Ascending aorta (tissue), 2 donors: ENCODE results near the gene MBOAT7. TPM values are rescaled to one million over a fixed set of nuclear protein-coding genes. Genes with fewer than 3 reads are reported as not detected.

ENCODE experiments used
- DNase-seq, 2 donors: peaks; one replicate each; pipeline ENCODE4 v3.0.0-alpha.2; 2019; ENCODE audit warnings: low spot score in 2 of 2
- H3K27ac ChIP-seq, 2 donors: fragments of 200-600 bp; sonication (generic); one replicate each; pipeline ENCODE4 v1.5.1; 2016 to 2017; ENCODE audit warnings: mild to moderate bottlenecking in 1 of 2
- H3K27me3 ChIP-seq: fragments of 200-600 bp; sonication (generic); one replicate; pipeline ENCODE4 v1.5.1; 2017
- H3K36me3 ChIP-seq, 2 donors: fragments of 200-600 bp; sonication (generic); one replicate each; pipeline ENCODE4 v1.5.1; 2016
- H3K4me1 ChIP-seq, 2 donors: fragments of 200-600 bp; sonication (generic); one replicate each; pipeline ENCODE4 v1.5.1; 2016 to 2017; ENCODE audit warnings: mild to moderate bottlenecking in 1 of 2
- H3K4me3 ChIP-seq, 2 donors: fragments of 200-600 bp; sonication (generic); one replicate each; pipeline ENCODE4 v1.5.1; 2016 to 2017; ENCODE audit warnings: mild to moderate bottlenecking in 1 of 2
- H3K9me3 ChIP-seq, 2 donors: fragments of 200-600 bp; sonication (generic); one replicate each; pipeline ENCODE4 v1.5.1; 2016
- CTCF ChIP-seq, 3 experiments: fragments of 200-600 bp in 2 of 3; fragments of 450-650 bp in 1 of 3; sonication (generic) in 2 of 3; IDR thresholded peaks; one replicate each; pipeline ENCODE4 v1.5.1; 2016 to 2019; ENCODE audit warnings: antibody characterized with exemption in 3 of 3, mild to moderate bottlenecking in 1 of 3, moderate library complexity in 1 of 3
- intact Hi-C: fragments of 100-400 bp; cut with DNase I; formaldehyde crosslinking; loops from one replicate; pipeline ENCODE4 v1.15.1; 2023
- total RNA-seq: library from RNA; depleted of rRNA; stranded (reverse); fragments of >200 nt; gene quantifications from one replicate; pipeline ENCODE4 v1.1.0, GENCODE V29; 2016

Gene MBOAT7
- total RNA-seq, 1 donor from 2014 or later = 56.1 TPM

- Histone ChIP-seq H3K4me1 (peaks cover 7 to 13% of the 10 kb centered on the region in 2 donors), H3K36me3 (peaks cover 20 to 26% of the 10 kb centered on the region in 2 donors), H3K4me3 (no peak overlapping the region), H3K9me3 (no peaks in the 10 kb centered on the region), H3K27me3 (no peaks in the 10 kb centered on the region), H3K27ac (no peak overlapping the region)
- intact Hi-C loops = no loop called here
- TF ChIP-seq CTCF (IDR thresholded peaks at IDR 0.05) = no peak
- DNase-seq = no peak
Measured at GRCh38 chr19:54211235-54211634, 21.9 kb upstream of the MBOAT7 start.

- peak; percentile 75 to 91 for DNase-seq
- TF ChIP-seq CTCF (IDR thresholded peaks at IDR 0.05) = no peak
- peak overlapping the region; percentile 71 to 75 for H3K27ac ChIP-seq
- H3K4me3 ChIP-seq = no peak overlapping the region
- H3K36me3 ChIP-seq = peaks cover 31 to 32% of the 10 kb centered on the region in 2 donors
- no peaks in the 10 kb centered on the region for H3K9me3 ChIP-seq
- intact Hi-C loops = no loop called here
- peaks cover 7 to 13% of the 10 kb centered on the region in 2 donors for H3K4me1 ChIP-seq
- no peaks in the 10 kb centered on the region for H3K27me3 ChIP-seq
Measured at GRCh38 chr19:54209811-54210494, 20.6 kb upstream of the MBOAT7 start.

- no peak for DNase-seq
- no peak overlapping the region for H3K4me3 ChIP-seq
- H3K27ac ChIP-seq = peak overlapping the region; percentile 71 to 75
- no peak for TF ChIP-seq CTCF (IDR thresholded peaks at IDR 0.05)
- intact Hi-C loops = no loop called here
- no peaks in the 10 kb centered on the region for H3K27me3 ChIP-seq
- H3K36me3 ChIP-seq = peaks cover 33 to 36% of the 10 kb centered on the region in 2 donors
- peaks cover 7 to 13% of the 10 kb centered on the region in 2 donors for H3K4me1 ChIP-seq
- no peaks in the 10 kb centered on the region for H3K9me3 ChIP-seq
Measured at GRCh38 chr19:54209058-54209810, 19.9 kb upstream of the MBOAT7 start.

DNA sequence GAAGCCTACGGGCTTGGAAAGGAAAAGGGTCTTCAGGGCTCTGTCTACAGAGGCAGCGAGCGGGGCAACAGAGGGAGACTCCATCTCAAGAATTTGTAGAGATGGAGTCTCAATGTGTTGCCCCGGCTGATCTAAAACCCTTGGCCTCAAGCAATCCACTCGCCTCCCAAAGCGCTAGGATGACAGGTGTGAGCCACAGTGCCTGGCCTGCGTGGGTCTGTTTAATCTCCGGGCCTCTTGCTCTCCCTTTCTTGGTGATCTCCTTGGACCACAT is 19.3 kb upstream of the MBOAT7 start:
- Histone ChIP-seq H3K27ac (peak overlapping the region; percentile 71 to 75), H3K4me3 (no peak overlapping the region), H3K9me3 (no peaks in the 10 kb centered on the region), H3K4me1 (peaks cover 7 to 14% of the 10 kb centered on the region in 2 donors), H3K36me3 (peaks cover 38 to 40% of the 10 kb centered on the region in 2 donors), H3K27me3 (no peaks in the 10 kb centered on the region)
- intact Hi-C loops = no loop called here
- DNase-seq = no peak
- no peak for TF ChIP-seq CTCF (IDR thresholded peaks at IDR 0.05)

DNA sequence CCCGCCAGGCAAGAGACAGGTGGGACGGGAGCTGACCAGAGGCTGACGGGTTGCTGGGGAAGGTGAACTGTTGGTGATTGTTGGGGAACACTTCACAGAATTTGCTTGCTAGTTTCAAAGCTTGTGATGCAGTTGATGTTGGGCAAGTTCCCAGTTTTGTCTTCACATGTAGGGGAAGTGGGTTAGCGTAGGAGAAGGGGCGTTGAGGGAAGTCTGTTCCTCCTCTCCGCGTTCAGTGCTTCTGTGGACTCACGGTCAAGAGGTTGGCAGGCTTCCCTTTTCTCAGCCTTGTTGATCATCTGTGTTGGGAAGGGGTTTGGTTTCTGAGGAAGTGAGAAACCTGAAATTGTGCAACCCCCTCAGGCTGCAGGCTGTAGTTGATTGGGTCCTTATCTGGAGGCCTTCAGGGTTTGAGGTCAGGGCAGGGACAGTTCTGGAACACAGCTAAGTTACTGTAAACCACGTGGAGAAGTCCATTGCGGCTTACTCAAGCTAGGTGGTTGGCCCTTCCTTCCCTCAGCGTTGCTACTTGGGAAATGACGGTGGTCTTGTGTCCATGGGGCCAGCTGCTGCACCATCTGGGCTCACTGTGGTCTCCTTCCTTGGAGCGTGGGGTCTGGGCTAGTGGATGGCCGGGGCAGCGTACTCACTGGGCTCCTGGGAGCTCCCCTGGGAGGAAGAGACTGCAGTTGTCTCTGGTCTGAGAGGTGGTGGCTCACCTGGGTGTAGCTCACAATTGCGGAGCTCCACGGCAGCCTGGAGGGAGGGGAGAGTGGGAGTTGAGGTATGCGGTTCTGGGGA is 18.8 kb upstream of the MBOAT7 start:
- no peak for TF ChIP-seq CTCF (IDR thresholded peaks at IDR 0.05)
- no peaks in the 10 kb centered on the region for H3K9me3 ChIP-seq
- peaks cover 7 to 18% of the 10 kb centered on the region in 2 donors for H3K4me1 ChIP-seq
- peak overlapping the region; percentile 71 to 75 for H3K27ac ChIP-seq
- H3K27me3 ChIP-seq = no peaks in the 10 kb centered on the region
- peaks cover 40 to 45% of the 10 kb centered on the region in 2 donors for H3K36me3 ChIP-seq
- peak; percentile 59 to 86 for DNase-seq
- intact Hi-C loops = no loop called here
- H3K4me3 ChIP-seq = no peak overlapping the region
